SK-N-SH (cell line): ENCODE results near the gene NCK1. TPM values are rescaled to one million over a fixed set of nuclear protein-coding genes. Genes with fewer than 3 reads are reported as not detected.

Source experiments
- CTCF ChIA-PET: fragments of 300-600, 350-600 bp; formaldehyde crosslinking; extraction: SDS; loops from one replicate; lab custom pipeline; 2021; lab: Yijun Ruan, JAX
- POLR2A ChIA-PET: fragments of 350-600 bp; sonication (Branson Sonifier 250); formaldehyde crosslinking; extraction: SDS; loops from one replicate; lab custom pipeline; 2020; ENCODE audit warnings: antibody characterized with exemption, inconsistent platforms; lab: Yijun Ruan, JAX
- DNase-seq: peaks from one replicate; pipeline ENCODE4 v3.0.0; 2012
- H2AFZ ChIP-seq: fragments of 200-600 bp; sonication (generic); 2 replicates; pipeline ENCODE4 v1.8.1; 2016; ENCODE audit warnings: antibody characterized with exemption, mild to moderate bottlenecking, low read depth
- H3F3A ChIP-seq: fragments of 200-600 bp; sonication (generic); replicated peaks from 2 replicates; pipeline ENCODE3; 2016; ENCODE audit warnings: antibody characterized with exemption, mild to moderate bottlenecking; ENCODE audit not compliant: insufficient read depth
- H3K27ac ChIP-seq, 2 experiments: fragments of 200-500 bp in 1 of 2; fragments of 200-600 bp in 1 of 2; sonication (Bioruptor generic) in 1 of 2; sonication (generic), shearing (Covaris generic) in 1 of 2; 2 replicates each; pipeline versions ENCODE4 v1.5.1 to v1.6.1; 2014 to 2016; ENCODE audit warnings: low read depth in 2 of 2, inconsistent platforms in 1 of 2, low read length in 1 of 2, mild to moderate bottlenecking in 1 of 2, mixed read lengths in 1 of 2
- H3K27me3 ChIP-seq: fragments of 200-600 bp; sonication (generic), shearing (Covaris generic); 2 replicates; pipeline ENCODE4 v1.6.1; 2016; ENCODE audit warnings: mixed run types; ENCODE audit not compliant: insufficient read depth
- H3K36me3 ChIP-seq, 2 experiments: fragments of 200-500 bp in 1 of 2; fragments of 200-600 bp in 1 of 2; sonication (Bioruptor generic) in 1 of 2; sonication (generic) in 1 of 2; replicated peaks in 1 of 2; 2 replicates each; pipeline versions ENCODE3 to v1.5.1; 2014 to 2016; ENCODE audit warnings: low read length in 1 of 2, mild to moderate bottlenecking in 1 of 2; ENCODE audit not compliant: insufficient read depth in 2 of 2, control insufficient read depth in 1 of 2
- H3K4me1 ChIP-seq, 2 experiments: fragments of 200-500 bp in 1 of 2; fragments of 200-600 bp in 1 of 2; sonication (Bioruptor generic) in 1 of 2; sonication (generic), shearing (Covaris generic) in 1 of 2; 2 replicates each; pipeline versions ENCODE4 v1.5.1 to v1.6.1; 2014 to 2016; ENCODE audit warnings: low read depth in 1 of 2, low read length in 1 of 2, mixed run types in 1 of 2; ENCODE audit not compliant: insufficient read depth in 2 of 2, control insufficient read depth in 1 of 2
- H3K4me2 ChIP-seq: fragments of 200-600 bp; sonication (generic), shearing (Covaris generic); 2 replicates; pipeline ENCODE4 v1.6.1; 2017; ENCODE audit warnings: mixed run types
- H3K4me3 ChIP-seq, 2 experiments: fragments of 200-500 bp in 1 of 2; fragments of 200-600 bp in 1 of 2; sonication (Bioruptor generic) in 1 of 2; sonication (generic), shearing (Covaris generic) in 1 of 2; 2 replicates each; pipeline versions ENCODE4 v1.5.1 to v1.8.1; 2014 to 2016; ENCODE audit warnings: low read depth in 2 of 2, inconsistent platforms in 1 of 2, low read length in 1 of 2, mild to moderate bottlenecking in 1 of 2, mixed read lengths in 1 of 2, moderate library complexity in 1 of 2
- H3K79me2 ChIP-seq: fragments of 200-600 bp; sonication (generic); 2 replicates; pipeline ENCODE4 v1.8.1; 2017; ENCODE audit warnings: mild to moderate bottlenecking; ENCODE audit not compliant: insufficient read depth
- H3K9ac ChIP-seq: fragments of 200-600 bp; sonication (generic); 2 replicates; pipeline ENCODE4 v1.6.1; 2017; ENCODE audit warnings: mixed run types
- H3K9me2 ChIP-seq: fragments of 200-600 bp; sonication (generic); 2 replicates; pipeline ENCODE4 v1.6.1; 2017; ENCODE audit warnings: mixed run types
- H3K9me3 ChIP-seq: fragments of 200-600 bp; sonication (generic); 2 replicates; pipeline ENCODE4 v1.6.1; 2017; ENCODE audit warnings: mixed run types, mild to moderate bottlenecking, moderate library complexity
- H4K20me1 ChIP-seq: fragments of 200-600 bp; sonication (generic); 2 replicates; pipeline ENCODE4 v1.6.1; 2017; ENCODE audit warnings: mild to moderate bottlenecking, mixed run types; ENCODE audit not compliant: insufficient read depth
- CHD2 ChIP-seq: fragments of 150-350 bp; IDR thresholded peaks from 2 replicates; pipeline ENCODE4 v1.6.1; 2018; ENCODE audit warnings: low read length; ENCODE audit not compliant: partially characterized antibody
- FOSL2 ChIP-seq: IDR thresholded peaks from 2 replicates; pipeline ENCODE4 v1.4.0; 2012; ENCODE audit warnings: low read depth, mild to moderate bottlenecking, moderate library complexity, borderline replicate concordance
- JUND ChIP-seq: IDR thresholded peaks from 2 replicates; pipeline ENCODE4 v1.4.0; 2012
- RAD21 ChIP-seq: IDR thresholded peaks from 2 replicates; pipeline ENCODE4 v1.6.1; 2012; ENCODE audit warnings: mild to moderate bottlenecking, low read length
- RCOR1 ChIP-seq: fragments of 150-350 bp; IDR thresholded peaks from 2 replicates; pipeline ENCODE4 v1.6.1; 2017; ENCODE audit warnings: antibody characterized with exemption, low read length
- SIN3A ChIP-seq: IDR thresholded peaks from 2 replicates; pipeline ENCODE4 v1.6.1; 2012; ENCODE audit warnings: low read depth, mild to moderate bottlenecking, low read length, moderate library complexity, borderline replicate concordance
- TAF1 ChIP-seq: IDR thresholded peaks from 2 replicates; pipeline ENCODE4 v1.6.1; 2012; ENCODE audit warnings: low read depth, mild to moderate bottlenecking, low read length, moderate library complexity, borderline replicate concordance
- TCF12 ChIP-seq: IDR thresholded peaks from 2 replicates; pipeline ENCODE4 v1.4.0; 2012
- TEAD4 ChIP-seq: IDR thresholded peaks from 2 replicates; pipeline ENCODE4 v1.4.0; 2012; ENCODE audit warnings: mild to moderate bottlenecking, borderline replicate concordance; ENCODE audit not compliant: insufficient read depth
- WGBS: methylation state at CpG from one replicate; pipeline ENCODE4 v1.1.6; 2017; ENCODE audit warnings: low lambda C conversion rate; 5-methylcytosine and 5-hydroxymethylcytosine counted together
- polyA plus RNA-seq, 3 experiments: library from polyadenylated mRNA; depleted of rRNA; stranded (reverse); fragments of >200 nt; gene quantifications; 2 replicates each; pipeline ENCODE4 v1.2.3, GENCODE V29; 2012
- TF ChIP-seq, protein P1 (sequence below): fragments of 200-600 bp; sonication (generic); IDR thresholded peaks from 2 replicates; pipeline ENCODE4 v1.6.1; 2017; ENCODE audit warnings: antibody characterized with exemption, mild to moderate bottlenecking, moderate library complexity
- TF ChIP-seq, protein P2 (sequence below): IDR thresholded peaks from 2 replicates; pipeline ENCODE4 v1.4.0; 2012; ENCODE audit warnings: low read depth, borderline replicate concordance
- TF ChIP-seq, protein P3 (sequence below): IDR thresholded peaks from 2 replicates; pipeline ENCODE4 v1.6.1; 2012; ENCODE audit warnings: mild to moderate bottlenecking, low read depth, low read length, moderate library complexity
- TF ChIP-seq, protein P4 (sequence below): IDR thresholded peaks from 2 replicates; pipeline ENCODE4 v1.4.0; 2012; ENCODE audit warnings: low read depth, borderline replicate concordance
- TF ChIP-seq, protein P5 (sequence below): fragments of 150-350 bp; IDR thresholded peaks from 2 replicates; pipeline ENCODE4 v1.6.1; 2017; ENCODE audit warnings: antibody characterized with exemption, low read length, low read depth, borderline replicate concordance
- TF ChIP-seq, protein P6 (sequence below): IDR thresholded peaks from 2 replicates; pipeline ENCODE4 v1.4.0; 2012; ENCODE audit warnings: low read depth
- TF ChIP-seq, protein P7 (sequence below): fragments of 150-350 bp; IDR thresholded peaks from 2 replicates; pipeline ENCODE4 v1.6.1; 2016; ENCODE audit warnings: mild to moderate bottlenecking, low read depth, low read length

Gene NCK1
- polyA plus RNA-seq, 1 of the 3 experiments (the other 2 are of a cell fraction), result 16.2 TPM

DNA sequence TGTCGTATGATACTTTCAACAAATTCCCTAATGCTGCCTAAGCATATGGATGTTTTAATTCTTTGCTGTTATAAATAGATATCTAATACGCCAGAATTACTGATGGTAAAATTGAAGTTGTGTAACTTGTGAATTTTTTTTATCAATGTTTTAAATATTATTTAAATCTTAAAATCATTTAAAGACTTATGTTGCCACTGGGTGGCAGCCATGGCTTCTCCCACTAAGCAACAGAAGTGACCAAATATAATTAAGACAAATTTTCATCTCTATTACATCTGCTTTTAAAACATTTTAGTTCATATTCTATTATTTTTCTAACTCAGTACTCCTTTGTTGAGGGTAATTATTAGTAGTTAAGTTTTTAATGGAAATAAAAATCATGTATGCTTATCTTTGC lies 87.7 kb downstream of the NCK1 start:
- H3K27ac ChIP-seq, result no peak overlapping the region
- H3K27me3 ChIP-seq, result no peaks in the 10 kb centered on the region
- H2AFZ ChIP-seq, result no peak overlapping the region
- H3K9ac ChIP-seq, result no peak overlapping the region
- peaks cover 6 to 19% of the 10 kb centered on the region in 2 experiments for H3K36me3 ChIP-seq
- no peaks in the 10 kb centered on the region for H3K9me2 ChIP-seq
- ChIA-PET CTCF (interaction anchor here (1.3 kb wide), 1 partner anchor 83 kb away, joined by 4 read pairs; no protein-coding TSS in a partner anchor), POLR2A (no interaction called here)
- H3K4me3 ChIP-seq, result no peak overlapping the region
- no peaks in the 10 kb centered on the region for H3K9me3 ChIP-seq
- no peaks in the 10 kb centered on the region for H4K20me1 ChIP-seq
- no peaks in the 10 kb centered on the region for H3K79me2 ChIP-seq
- peaks cover 3% of the 10 kb centered on the region for H3F3A ChIP-seq
- no peak for DNase-seq
- TF ChIP-seq CHD2 (no peak), SIN3A (no peak), RCOR1 (no peak)
- TF ChIP-seq, protein P1, sequence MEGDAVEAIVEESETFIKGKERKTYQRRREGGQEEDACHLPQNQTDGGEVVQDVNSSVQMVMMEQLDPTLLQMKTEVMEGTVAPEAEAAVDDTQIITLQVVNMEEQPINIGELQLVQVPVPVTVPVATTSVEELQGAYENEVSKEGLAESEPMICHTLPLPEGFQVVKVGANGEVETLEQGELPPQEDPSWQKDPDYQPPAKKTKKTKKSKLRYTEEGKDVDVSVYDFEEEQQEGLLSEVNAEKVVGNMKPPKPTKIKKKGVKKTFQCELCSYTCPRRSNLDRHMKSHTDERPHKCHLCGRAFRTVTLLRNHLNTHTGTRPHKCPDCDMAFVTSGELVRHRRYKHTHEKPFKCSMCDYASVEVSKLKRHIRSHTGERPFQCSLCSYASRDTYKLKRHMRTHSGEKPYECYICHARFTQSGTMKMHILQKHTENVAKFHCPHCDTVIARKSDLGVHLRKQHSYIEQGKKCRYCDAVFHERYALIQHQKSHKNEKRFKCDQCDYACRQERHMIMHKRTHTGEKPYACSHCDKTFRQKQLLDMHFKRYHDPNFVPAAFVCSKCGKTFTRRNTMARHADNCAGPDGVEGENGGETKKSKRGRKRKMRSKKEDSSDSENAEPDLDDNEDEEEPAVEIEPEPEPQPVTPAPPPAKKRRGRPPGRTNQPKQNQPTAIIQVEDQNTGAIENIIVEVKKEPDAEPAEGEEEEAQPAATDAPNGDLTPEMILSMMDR, result peak; percentile 35
- TF ChIP-seq, protein P2, sequence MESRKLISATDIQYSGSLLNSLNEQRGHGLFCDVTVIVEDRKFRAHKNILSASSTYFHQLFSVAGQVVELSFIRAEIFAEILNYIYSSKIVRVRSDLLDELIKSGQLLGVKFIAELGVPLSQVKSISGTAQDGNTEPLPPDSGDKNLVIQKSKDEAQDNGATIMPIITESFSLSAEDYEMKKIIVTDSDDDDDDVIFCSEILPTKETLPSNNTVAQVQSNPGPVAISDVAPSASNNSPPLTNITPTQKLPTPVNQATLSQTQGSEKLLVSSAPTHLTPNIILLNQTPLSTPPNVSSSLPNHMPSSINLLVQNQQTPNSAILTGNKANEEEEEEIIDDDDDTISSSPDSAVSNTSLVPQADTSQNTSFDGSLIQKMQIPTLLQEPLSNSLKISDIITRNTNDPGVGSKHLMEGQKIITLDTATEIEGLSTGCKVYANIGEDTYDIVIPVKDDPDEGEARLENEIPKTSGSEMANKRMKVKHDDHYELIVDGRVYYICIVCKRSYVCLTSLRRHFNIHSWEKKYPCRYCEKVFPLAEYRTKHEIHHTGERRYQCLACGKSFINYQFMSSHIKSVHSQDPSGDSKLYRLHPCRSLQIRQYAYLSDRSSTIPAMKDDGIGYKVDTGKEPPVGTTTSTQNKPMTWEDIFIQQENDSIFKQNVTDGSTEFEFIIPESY, result no peak
- no peak overlapping the region for H3K4me2 ChIP-seq
- peaks cover under 1 to 3% of the 10 kb centered on the region in 2 experiments; a peak in 2 of 4 replicates for H3K4me1 ChIP-seq
- 98% methylated on average over 2 of the region's 2 CpGs for WGBS

DNA sequence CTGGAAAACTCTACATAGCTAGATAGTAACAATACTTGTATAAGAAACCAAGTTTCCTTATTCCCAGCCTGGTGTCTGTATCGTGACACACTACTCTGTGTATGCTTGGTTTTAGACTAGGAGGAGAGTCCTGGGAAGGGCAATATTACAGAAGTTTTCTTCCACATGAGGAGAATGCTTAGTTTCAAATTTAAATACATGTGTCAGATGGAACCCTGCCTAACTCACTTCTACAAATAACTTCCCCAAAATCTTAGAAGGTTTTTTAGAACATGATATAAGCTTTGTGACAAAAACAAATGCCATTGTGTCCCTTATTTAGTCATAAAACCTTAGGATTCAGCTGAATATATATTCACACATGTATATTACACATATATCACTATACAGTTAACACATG lies 88.6 kb downstream of the NCK1 start:
- H2AFZ ChIP-seq, result no peak overlapping the region
- ChIA-PET CTCF (interaction anchor here (0.6 to 1.3 kb wide), 3 partner anchors 47 to 82 kb away, joined by 3 to 5 read pairs (median 4); no protein-coding TSS in a partner anchor), POLR2A (no interaction called here)
- TF ChIP-seq JUND (no peak), TAF1 (no peak), RAD21 (no peak), TCF12 (no peak), FOSL2 (no peak), TEAD4 (no peak)
- TF ChIP-seq, protein P3, sequence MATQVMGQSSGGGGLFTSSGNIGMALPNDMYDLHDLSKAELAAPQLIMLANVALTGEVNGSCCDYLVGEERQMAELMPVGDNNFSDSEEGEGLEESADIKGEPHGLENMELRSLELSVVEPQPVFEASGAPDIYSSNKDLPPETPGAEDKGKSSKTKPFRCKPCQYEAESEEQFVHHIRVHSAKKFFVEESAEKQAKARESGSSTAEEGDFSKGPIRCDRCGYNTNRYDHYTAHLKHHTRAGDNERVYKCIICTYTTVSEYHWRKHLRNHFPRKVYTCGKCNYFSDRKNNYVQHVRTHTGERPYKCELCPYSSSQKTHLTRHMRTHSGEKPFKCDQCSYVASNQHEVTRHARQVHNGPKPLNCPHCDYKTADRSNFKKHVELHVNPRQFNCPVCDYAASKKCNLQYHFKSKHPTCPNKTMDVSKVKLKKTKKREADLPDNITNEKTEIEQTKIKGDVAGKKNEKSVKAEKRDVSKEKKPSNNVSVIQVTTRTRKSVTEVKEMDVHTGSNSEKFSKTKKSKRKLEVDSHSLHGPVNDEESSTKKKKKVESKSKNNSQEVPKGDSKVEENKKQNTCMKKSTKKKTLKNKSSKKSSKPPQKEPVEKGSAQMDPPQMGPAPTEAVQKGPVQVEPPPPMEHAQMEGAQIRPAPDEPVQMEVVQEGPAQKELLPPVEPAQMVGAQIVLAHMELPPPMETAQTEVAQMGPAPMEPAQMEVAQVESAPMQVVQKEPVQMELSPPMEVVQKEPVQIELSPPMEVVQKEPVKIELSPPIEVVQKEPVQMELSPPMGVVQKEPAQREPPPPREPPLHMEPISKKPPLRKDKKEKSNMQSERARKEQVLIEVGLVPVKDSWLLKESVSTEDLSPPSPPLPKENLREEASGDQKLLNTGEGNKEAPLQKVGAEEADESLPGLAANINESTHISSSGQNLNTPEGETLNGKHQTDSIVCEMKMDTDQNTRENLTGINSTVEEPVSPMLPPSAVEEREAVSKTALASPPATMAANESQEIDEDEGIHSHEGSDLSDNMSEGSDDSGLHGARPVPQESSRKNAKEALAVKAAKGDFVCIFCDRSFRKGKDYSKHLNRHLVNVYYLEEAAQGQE, result no peak
- TF ChIP-seq, protein P4, sequence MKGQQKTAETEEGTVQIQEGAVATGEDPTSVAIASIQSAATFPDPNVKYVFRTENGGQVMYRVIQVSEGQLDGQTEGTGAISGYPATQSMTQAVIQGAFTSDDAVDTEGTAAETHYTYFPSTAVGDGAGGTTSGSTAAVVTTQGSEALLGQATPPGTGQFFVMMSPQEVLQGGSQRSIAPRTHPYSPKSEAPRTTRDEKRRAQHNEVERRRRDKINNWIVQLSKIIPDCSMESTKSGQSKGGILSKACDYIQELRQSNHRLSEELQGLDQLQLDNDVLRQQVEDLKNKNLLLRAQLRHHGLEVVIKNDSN, result no peak
- TF ChIP-seq, protein P5, sequence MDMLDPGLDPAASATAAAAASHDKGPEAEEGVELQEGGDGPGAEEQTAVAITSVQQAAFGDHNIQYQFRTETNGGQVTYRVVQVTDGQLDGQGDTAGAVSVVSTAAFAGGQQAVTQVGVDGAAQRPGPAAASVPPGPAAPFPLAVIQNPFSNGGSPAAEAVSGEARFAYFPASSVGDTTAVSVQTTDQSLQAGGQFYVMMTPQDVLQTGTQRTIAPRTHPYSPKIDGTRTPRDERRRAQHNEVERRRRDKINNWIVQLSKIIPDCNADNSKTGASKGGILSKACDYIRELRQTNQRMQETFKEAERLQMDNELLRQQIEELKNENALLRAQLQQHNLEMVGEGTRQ, result no peak
- TF ChIP-seq, protein P6, sequence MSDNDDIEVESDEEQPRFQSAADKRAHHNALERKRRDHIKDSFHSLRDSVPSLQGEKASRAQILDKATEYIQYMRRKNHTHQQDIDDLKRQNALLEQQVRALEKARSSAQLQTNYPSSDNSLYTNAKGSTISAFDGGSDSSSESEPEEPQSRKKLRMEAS, result no peak
- TF ChIP-seq, protein P7, sequence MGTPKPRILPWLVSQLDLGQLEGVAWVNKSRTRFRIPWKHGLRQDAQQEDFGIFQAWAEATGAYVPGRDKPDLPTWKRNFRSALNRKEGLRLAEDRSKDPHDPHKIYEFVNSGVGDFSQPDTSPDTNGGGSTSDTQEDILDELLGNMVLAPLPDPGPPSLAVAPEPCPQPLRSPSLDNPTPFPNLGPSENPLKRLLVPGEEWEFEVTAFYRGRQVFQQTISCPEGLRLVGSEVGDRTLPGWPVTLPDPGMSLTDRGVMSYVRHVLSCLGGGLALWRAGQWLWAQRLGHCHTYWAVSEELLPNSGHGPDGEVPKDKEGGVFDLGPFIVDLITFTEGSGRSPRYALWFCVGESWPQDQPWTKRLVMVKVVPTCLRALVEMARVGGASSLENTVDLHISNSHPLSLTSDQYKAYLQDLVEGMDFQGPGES, result no peak

More for the DNA sequence above, 88.6 kb downstream of the NCK1 start:
- H3K4me1 ChIP-seq, result peaks cover 3 to 4% of the 10 kb centered on the region in 2 experiments; a peak in 3 of 4 replicates
- no peak overlapping the region for H3K9ac ChIP-seq
- H3K79me2 ChIP-seq, result no peaks in the 10 kb centered on the region
- WGBS, result 100% methylated on average over 1 of the region's 1 CpG
- no peaks in the 10 kb centered on the region for H3K9me3 ChIP-seq
- no peak overlapping the region for H3K4me3 ChIP-seq
- no peak overlapping the region for H3K4me2 ChIP-seq
- H3K27ac ChIP-seq, result no peak overlapping the region
- no peaks in the 10 kb centered on the region for H4K20me1 ChIP-seq
- no peaks in the 10 kb centered on the region for H3K27me3 ChIP-seq
- no peaks in the 10 kb centered on the region for H3K9me2 ChIP-seq
- H3F3A ChIP-seq, result peaks cover 3% of the 10 kb centered on the region
- peaks cover 3 to 17% of the 10 kb centered on the region in 2 experiments for H3K36me3 ChIP-seq
- no peak for DNase-seq
